HUES6 (cell line): ENCODE data around the gene MAP1LC3A.
A peak's percentile ranks its signal among the peaks of the same experiment; 100 is the strongest.

Source experiments
- H3K27ac ChIP-seq: 2 replicates; pipeline ENCODE4 v1.7.0; 2013; ENCODE audit warnings: low read depth, mild to moderate bottlenecking, low read length, inconsistent platforms
- H3K27me3 ChIP-seq: 2 replicates; pipeline ENCODE4 v1.6.1; 2013; ENCODE audit warnings: low read length; ENCODE audit not compliant: control insufficient read depth, insufficient read depth
- H3K36me3 ChIP-seq: 2 replicates; pipeline ENCODE4 v1.6.1; 2013; ENCODE audit warnings: low read length; ENCODE audit not compliant: control insufficient read depth, insufficient read depth
- H3K4me1 ChIP-seq: 2 replicates; pipeline ENCODE4 v1.6.1; 2013; ENCODE audit warnings: low read length; ENCODE audit not compliant: control insufficient read depth, insufficient read depth
- H3K4me3 ChIP-seq: 2 replicates; pipeline ENCODE4 v1.5.1; 2013; ENCODE audit warnings: low read depth, low read length
- H3K9ac ChIP-seq: one replicate; pipeline ENCODE4 v1.6.1; 2013; ENCODE audit warnings: mild to moderate bottlenecking, low read length
- H3K9me3 ChIP-seq: 2 replicates; pipeline ENCODE4 v1.6.1; 2013; ENCODE audit warnings: low read depth, low read length; ENCODE audit not compliant: control insufficient read depth, insufficient read depth

MAP1LC3A gene

DNA sequence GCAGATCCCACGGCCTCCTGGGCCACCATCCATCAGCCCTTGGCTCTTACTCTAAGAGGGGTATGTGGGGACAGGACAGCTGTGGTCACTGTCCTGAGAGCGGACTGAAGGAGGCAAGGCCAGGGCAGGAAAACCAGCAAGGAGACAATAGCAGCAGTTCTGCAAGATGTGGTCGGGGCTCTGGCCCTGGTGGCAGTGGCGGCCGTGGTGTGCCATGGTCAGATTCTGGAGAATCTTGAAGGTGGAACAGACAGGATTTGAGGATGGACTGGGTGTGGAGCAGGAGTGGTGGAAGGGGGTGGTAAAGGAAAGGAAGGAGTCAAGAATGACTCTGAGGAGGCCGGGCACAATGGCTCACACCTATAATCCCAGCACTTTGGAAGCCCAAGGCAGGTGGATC is 5.9 kb upstream of the MAP1LC3A start:
- Histone ChIP-seq H3K36me3 (no peaks in the 10 kb centered on the region), H3K4me3 (no peak overlapping the region), H3K27ac (no peak overlapping the region), H3K4me1 (peaks cover 9% of the 10 kb centered on the region), H3K27me3 (no peaks in the 10 kb centered on the region), H3K9ac (no peak overlapping the region), H3K9me3 (no peaks in the 10 kb centered on the region)

DNA sequence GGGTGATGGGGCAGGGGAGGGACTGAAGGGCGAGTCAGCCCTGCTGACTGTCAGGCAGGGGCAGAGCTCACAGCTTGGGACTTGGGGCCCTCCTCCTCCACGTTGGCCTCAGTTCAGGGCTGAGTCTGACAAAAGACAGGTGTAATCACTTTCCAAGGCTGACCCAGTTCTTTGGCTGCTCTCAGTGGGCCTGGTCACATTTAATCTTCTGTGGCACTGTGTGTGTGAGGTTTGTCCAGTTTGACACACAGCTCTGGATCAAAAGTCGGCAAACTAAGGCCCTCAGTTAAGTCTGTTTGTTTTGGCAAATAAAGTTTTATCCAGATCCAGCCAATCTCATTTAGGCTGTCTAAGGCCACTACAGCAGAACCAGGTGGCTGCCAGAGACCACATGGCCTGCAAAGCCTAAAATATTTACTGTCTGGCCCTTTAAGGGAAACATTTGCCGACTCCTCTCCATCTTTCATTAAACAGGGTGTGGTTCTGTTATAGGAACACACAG is 5.1 kb upstream of the MAP1LC3A start:
- no peaks in the 10 kb centered on the region for H3K36me3 ChIP-seq
- no peaks in the 10 kb centered on the region for H3K27me3 ChIP-seq
- no peak overlapping the region for H3K9ac ChIP-seq
- no peaks in the 10 kb centered on the region for H3K9me3 ChIP-seq
- H3K4me1 ChIP-seq = peaks cover 9% of the 10 kb centered on the region
- no peak overlapping the region for H3K27ac ChIP-seq
- H3K4me3 ChIP-seq = no peak overlapping the region

DNA sequence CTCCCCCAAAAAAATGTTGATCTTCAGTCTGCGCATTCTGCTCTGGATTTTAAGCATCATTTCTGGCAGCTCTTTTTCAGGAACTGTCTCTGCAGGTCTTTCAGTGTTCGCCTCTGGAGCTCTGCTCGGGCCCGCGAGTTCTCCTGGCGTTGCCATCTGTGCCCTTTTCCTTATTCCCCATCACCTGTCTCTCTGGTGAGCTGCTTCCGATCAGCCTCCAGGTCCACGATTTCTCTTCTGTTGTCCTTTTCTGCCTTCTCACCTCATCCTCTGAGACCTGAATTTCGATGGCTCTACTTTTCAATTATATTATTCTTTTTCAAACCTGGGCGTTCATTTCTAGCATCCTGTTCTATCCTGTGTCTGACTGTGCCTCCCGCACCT is 590 bp upstream of the MAP1LC3A start:
- Histone ChIP-seq H3K9ac (peak overlapping the region; percentile 60), H3K27ac (no peak overlapping the region), H3K36me3 (0 out of 2 replicates have a peak, but pooled peaks cover 3% of the 10 kb centered on the region), H3K4me3 (peak overlapping the region; percentile 78), H3K27me3 (no peaks in the 10 kb centered on the region), H3K9me3 (no peaks in the 10 kb centered on the region), H3K4me1 (no peaks in the 10 kb centered on the region)

DNA sequence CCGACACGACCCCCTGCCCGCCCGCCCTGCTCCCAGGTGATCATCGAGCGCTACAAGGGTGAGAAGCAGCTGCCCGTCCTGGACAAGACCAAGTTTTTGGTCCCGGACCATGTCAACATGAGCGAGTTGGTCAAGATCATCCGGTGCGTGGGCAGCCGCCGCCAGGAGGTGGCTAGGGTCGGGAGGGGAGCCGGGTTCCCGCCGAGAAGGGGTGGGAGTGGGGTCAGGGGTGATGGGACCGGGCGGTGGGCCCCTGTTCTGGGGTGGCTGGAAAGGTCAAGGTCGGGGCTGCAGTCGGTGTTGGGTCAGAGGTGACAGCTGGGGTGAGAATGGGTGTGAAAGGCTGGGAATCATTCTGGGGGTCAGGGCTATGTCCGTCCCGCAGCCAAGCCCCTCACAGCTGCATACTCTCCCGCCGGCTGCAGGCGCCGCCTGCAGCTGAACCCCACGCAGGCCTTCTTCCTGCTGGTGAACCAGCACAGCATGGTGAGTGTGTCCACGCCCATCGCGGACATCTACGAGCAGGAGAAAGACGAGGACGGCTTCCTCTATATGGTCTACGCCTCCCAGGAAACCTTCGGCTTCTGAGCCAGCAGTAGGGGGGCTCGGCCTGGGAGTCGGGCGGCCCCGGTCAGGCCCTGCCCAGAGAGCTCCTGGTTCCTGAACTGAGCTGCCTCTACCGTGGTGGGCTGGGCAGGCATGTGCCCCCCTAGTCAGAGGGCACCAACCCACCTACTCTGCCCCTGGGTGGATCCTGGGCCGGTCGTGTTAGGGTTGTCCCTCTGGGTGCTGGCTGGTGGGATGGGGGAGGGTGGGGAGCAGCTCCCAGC is 1.0 kb downstream of the MAP1LC3A start:
- H3K4me1 ChIP-seq = no peaks in the 10 kb centered on the region
- no peak overlapping the region for H3K27ac ChIP-seq
- 0 out of 2 replicates have a peak, but pooled peaks cover 3% of the 10 kb centered on the region for H3K36me3 ChIP-seq
- H3K9ac ChIP-seq = no peak overlapping the region
- no peaks in the 10 kb centered on the region for H3K27me3 ChIP-seq
- H3K9me3 ChIP-seq = no peaks in the 10 kb centered on the region
- peak overlapping the region; percentile 78 for H3K4me3 ChIP-seq

DNA sequence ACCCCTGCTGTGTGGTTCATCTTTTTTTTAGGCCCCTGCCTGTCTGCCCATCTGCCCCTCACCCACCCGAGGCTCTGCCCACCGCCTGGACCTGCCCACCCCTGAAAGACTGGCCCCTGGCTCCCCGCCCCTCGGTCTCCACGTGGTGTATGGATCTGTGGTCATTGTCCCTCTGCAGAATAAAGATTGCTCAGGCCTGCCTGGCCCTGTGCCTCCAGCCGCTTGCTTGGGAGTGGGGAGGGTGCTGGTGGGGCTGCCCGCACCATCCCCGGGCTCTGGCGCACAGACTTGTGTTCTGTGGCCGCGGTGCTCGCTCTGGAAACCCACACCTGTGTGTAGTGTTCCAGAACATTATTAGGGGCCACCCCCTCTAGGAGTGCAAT is 1.6 kb downstream of the MAP1LC3A start:
- Histone ChIP-seq H3K9ac (no peak overlapping the region), H3K36me3 (0 out of 2 replicates have a peak, but pooled peaks cover 3% of the 10 kb centered on the region), H3K4me1 (no peaks in the 10 kb centered on the region), H3K27me3 (no peaks in the 10 kb centered on the region), H3K9me3 (no peaks in the 10 kb centered on the region), H3K27ac (no peak overlapping the region), H3K4me3 (no peak overlapping the region)

DNA sequence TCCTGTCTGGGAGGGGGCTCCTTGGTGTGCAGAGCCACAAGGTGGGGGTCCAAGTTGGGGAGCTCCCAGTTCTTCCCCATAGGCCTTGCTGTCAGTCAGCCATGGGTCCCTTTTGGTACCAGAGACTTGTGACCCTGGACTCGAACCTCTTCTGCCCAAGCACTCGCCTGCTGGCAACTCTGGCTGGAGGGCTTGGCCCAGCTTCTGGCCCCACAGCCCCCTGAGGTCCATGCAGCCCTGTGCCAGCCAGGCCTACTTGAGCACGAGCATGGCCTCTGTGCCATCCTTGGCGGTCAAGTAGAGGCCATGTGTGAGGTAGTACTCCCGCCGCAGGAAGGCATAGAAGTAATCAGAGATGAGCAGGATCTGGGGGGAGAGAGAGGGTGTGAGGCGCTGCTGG is 2.1 kb downstream of the MAP1LC3A start:
- 0 out of 2 replicates have a peak, but pooled peaks cover 3% of the 10 kb centered on the region for H3K36me3 ChIP-seq
- no peak overlapping the region for H3K4me3 ChIP-seq
- H3K27me3 ChIP-seq = no peaks in the 10 kb centered on the region
- no peak overlapping the region for H3K27ac ChIP-seq
- H3K4me1 ChIP-seq = no peaks in the 10 kb centered on the region
- H3K9ac ChIP-seq = no peak overlapping the region
- no peaks in the 10 kb centered on the region for H3K9me3 ChIP-seq

DNA sequence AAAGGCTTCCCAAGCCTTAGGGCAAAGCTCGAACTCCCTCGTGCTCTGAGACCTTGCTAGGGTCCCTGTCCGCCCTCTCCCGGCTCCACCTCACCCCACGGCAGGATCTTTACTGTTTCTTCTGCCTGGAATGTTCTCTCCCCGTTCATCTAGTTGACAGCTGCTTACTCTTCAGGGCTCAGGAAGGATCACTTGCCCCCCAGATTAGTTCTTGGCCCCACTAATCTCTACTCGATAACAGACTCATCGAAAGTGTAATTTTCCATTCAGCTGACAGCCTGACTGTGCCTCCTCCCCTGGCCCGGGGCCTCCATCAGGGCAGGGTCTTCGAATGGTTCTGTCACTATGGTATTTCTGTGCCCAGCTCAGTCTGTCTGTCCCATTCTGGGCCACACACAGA is 3.1 kb downstream of the MAP1LC3A start:
- Histone ChIP-seq H3K27ac (no peak overlapping the region), H3K4me3 (no peak overlapping the region), H3K4me1 (no peaks in the 10 kb centered on the region), H3K36me3 (0 out of 2 replicates have a peak, but pooled peaks cover 5% of the 10 kb centered on the region), H3K27me3 (no peaks in the 10 kb centered on the region), H3K9ac (no peak overlapping the region), H3K9me3 (no peaks in the 10 kb centered on the region)

DNA sequence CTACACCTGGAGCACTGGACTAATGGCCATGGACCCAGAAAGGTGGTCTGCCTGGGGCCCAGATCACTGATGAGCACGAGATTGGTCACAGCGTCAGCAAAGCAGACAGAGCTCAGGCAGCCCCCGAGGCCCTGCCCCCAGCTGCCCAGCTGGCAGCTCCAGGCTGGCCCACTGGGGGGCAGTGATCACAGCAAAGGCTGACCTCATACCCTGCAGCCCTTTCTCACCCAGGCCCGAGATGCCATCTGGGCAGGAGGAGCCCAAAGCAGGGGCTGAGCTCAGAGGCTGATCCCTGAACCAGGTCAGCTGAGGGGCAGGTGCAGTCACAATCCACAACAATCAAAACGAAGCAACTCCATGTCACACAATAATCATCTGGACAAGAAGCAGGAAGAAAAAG is 4.1 kb downstream of the MAP1LC3A start:
- Histone ChIP-seq H3K4me3 (no peak overlapping the region), H3K36me3 (0 out of 2 replicates have a peak, but pooled peaks cover 5% of the 10 kb centered on the region), H3K9me3 (no peaks in the 10 kb centered on the region), H3K27ac (no peak overlapping the region), H3K4me1 (peaks cover under 1% of the 10 kb centered on the region; the same call in 1 of the 2 replicates), H3K9ac (no peak overlapping the region), H3K27me3 (no peaks in the 10 kb centered on the region)

DNA sequence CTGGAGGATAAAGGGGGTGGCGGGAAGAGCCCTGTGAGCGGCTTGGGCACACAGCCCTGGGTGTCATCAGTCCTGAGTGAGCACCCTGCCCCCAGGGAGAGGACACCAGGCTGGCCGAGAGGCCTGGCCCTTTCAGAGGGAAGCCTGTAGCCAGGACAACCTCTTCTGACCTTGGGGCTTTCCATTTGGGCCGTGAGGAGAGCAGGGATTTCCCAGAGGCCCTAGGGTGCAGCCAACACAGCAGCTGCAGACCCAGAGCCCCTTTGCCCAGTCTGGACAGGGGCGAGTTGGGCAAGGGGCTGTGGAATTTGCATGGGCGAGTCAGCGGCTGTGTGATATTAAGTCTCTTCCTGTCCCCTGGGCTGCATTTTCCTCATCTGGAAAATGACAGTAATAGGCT is 6.3 kb downstream of the MAP1LC3A start:
- no peak overlapping the region for H3K9ac ChIP-seq
- H3K27me3 ChIP-seq = no peaks in the 10 kb centered on the region
- H3K9me3 ChIP-seq = no peaks in the 10 kb centered on the region
- no peak overlapping the region for H3K4me3 ChIP-seq
- H3K4me1 ChIP-seq = peaks cover 12% of the 10 kb centered on the region
- H3K27ac ChIP-seq = no peak overlapping the region
- H3K36me3 ChIP-seq = 0 out of 2 replicates have a peak, but pooled peaks cover 5% of the 10 kb centered on the region

DNA sequence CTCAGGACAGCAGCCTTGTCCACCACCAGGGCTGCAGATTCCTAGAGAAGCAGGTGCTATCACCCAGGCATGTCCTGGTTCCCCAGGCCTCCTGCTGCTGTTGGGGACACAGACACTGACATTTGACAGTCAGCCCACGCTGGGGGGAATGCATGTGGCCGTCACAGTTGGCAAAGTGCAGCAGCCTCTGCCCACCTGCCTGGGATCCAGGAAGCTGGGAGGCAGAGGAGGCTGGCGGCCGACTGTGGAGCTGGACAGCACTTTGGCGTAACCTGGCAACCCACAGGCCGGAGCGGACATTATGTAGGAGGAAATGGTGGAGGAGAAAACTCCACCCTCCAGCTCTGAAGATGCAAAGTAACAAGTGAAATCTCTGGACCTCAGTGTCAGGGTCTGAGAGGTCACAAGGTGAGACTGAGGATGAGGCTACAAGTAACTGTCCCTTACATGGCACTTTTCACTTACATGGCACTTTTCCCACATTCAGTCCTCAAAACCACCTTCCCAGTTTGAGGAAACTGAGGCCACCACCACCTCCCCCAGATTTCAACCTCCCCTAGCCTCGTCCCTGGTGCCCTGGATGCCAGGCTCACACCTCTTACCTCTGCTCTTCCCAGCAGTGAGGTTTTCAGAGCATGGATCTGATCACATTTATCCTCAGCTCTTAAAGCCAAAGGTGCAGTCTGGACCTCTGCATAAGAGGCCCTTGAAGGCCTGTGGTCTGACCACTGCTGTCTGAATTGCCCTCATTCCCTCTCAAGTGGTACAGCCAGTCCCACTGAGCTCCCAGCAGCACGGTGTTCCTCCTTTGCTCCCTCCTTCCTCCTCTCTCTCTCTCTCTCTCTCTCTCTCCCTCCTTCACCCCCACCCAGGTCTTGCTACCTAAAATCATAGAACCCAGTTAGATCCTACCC is 8.7 kb downstream of the MAP1LC3A start:
- no peak overlapping the region for H3K9ac ChIP-seq
- peaks cover 19% of the 10 kb centered on the region for H3K4me1 ChIP-seq
- H3K36me3 ChIP-seq = peaks cover 6% of the 10 kb centered on the region; the same call in 1 of the 2 replicates
- H3K9me3 ChIP-seq = no peaks in the 10 kb centered on the region
- H3K27me3 ChIP-seq = no peaks in the 10 kb centered on the region
- 0 out of 2 replicates have a peak overlapping the region, but pooled peaks have one; percentile 28 for H3K27ac ChIP-seq
- no peak overlapping the region for H3K4me3 ChIP-seq
